Measurements from ENCODE around the gene ZNF580.

The ZNF580 gene

GRCh38 chr19:55666343-55667005 lies 25.7 kb downstream of the ZNF580 start:
- no peak for DNase-seq

- no peak for DNase-seq
Observed at GRCh38 chr19:55667006-55667381, 26.2 kb downstream of the ZNF580 start.

GRCh38 chr19:55667511-55667910 lies 26.7 kb downstream of the ZNF580 start:
- no peak for DNase-seq

- DNase-seq: no peak
Observed at GRCh38 chr19:55667958-55668357, 27.2 kb downstream of the ZNF580 start.

- DNase-seq: no peak
Observed at GRCh38 chr19:55668603-55669348, 28.0 kb downstream of the ZNF580 start.

- no peak for DNase-seq
Observed at GRCh38 chr19:55669418-55670279, 28.8 kb downstream of the ZNF580 start.

GRCh38 chr19:55670280-55671053 lies 29.7 kb downstream of the ZNF580 start:
- no peak for DNase-seq

- DNase-seq: no peak
Observed at GRCh38 chr19:55671054-55671378, 30.2 kb downstream of the ZNF580 start.

- no peak for DNase-seq
Observed at GRCh38 chr19:55672418-55672817, 31.6 kb downstream of the ZNF580 start.

- no peak for DNase-seq
Observed at GRCh38 chr19:55673465-55673864, 32.7 kb downstream of the ZNF580 start.

GRCh38 chr19:55673889-55674288 lies 33.1 kb downstream of the ZNF580 start:
- no peak for DNase-seq

GRCh38 chr19:55674459-55674840 lies 33.6 kb downstream of the ZNF580 start:
- DNase-seq: no peak

GRCh38 chr19:55674841-55675660 lies 34.2 kb downstream of the ZNF580 start, which contains the start of gene EPN1:
Gene EPN1, plus strand, starts transcription at chr19:55675226. Its CDS starts 3,402 bp downstream, at chr19:55678628.
- DNase-seq: peak; percentile 97 to 98

GRCh38 chr19:55675661-55676354 lies 35.0 kb downstream of the ZNF580 start:
- DNase-seq: no peak

GRCh38 chr19:55676383-55676782 lies 35.6 kb downstream of the ZNF580 start:
- DNase-seq: no peak

GRCh38 chr19:55676889-55677505 lies 36.2 kb downstream of the ZNF580 start:
- DNase-seq: no peak

- DNase-seq: no peak
Observed at GRCh38 chr19:55677572-55678028, 36.8 kb downstream of the ZNF580 start.

- peak; percentile 16 to 84 for DNase-seq
Observed at GRCh38 chr19:55678121-55678671, 37.4 kb downstream of the ZNF580 start.

- no peak for DNase-seq
Observed at GRCh38 chr19:55679343-55680257, 38.8 kb downstream of the ZNF580 start.

Measured in CD4-positive, alpha-beta T cell treated with Interleukin-1 beta for 1 hour (primary cell).